ENCODE results near the gene DHX16. TPM values are rescaled to one million over a fixed set of nuclear protein-coding genes. Genes with fewer than 3 reads are reported as not detected.

The DHX16 gene
- polyA plus RNA-seq, 3 donors, result 16.4 to 70.1 (median 19.0) TPM

GRCh38 chr6:30707281-30707850 is 34.6 kb upstream of the DHX16 start:
- Mint-ChIP-seq H3K27me3 (ENCODE audit: low read depth in 3 of 3) (peaks cover 0 to 5% (median 1%) of the 10 kb centered on the region in 3 donors), H3K27ac (peak overlapping the region in 1 of 7 donors; percentile 2), H3K9me3 (no peaks in the 10 kb centered on the region), H3K4me1 (peaks cover 20% of the 10 kb centered on the region), H3K4me3 (no peak overlapping the region), H3K36me3 (peaks cover 64 to 71% of the 10 kb centered on the region in 2 donors)
- Histone ChIP-seq H3K27ac (ENCODE audit: low read depth in 1 of 2, low read length in 2 of 2) (no peak overlapping the region), H4K20me1 (ENCODE audit: insufficient read depth, low read length) (no peaks in the 10 kb centered on the region), H3K36me3 (replicated peaks in 1 of 2; ENCODE audit: control insufficient read depth in 1 of 2, insufficient read depth in 2 of 2, low read length in 2 of 2) (peaks cover 11 to 63% of the 10 kb centered on the region in 2 donors), H3K4me2 (replicated peaks; ENCODE audit: extremely low read depth, low read length, poor library complexity, severe bottlenecking) (no peak overlapping the region), H3K79me2 (ENCODE audit: insufficient read depth, low read length) (peaks cover 4% of the 10 kb centered on the region), H2AFZ (ENCODE audit: insufficient read depth, low read depth, low read length, poor library complexity, severe bottlenecking) (no peak overlapping the region), H3K9ac (ENCODE audit: insufficient read depth, low read length, poor library complexity, severe bottlenecking) (no peak overlapping the region), H3K27me3 (ENCODE audit: control insufficient read depth in 2 of 2, insufficient read depth in 2 of 2, low read length in 2 of 2) (no peaks in the 10 kb centered on the region), H3K4me3 (replicated peaks in 1 of 3; ENCODE audit: low read depth in 2 of 3, low read length in 3 of 3) (no peak overlapping the region), H3K4me1 (ENCODE audit: control insufficient read depth in 1 of 2, insufficient read depth in 2 of 2, low read length in 2 of 2) (peaks cover 13 to 15% of the 10 kb centered on the region in 2 donors), H3K9me3 (replicated peaks in 1 of 2; ENCODE audit: control insufficient read depth in 1 of 2, insufficient read depth in 1 of 2, low read length in 2 of 2) (no peaks in the 10 kb centered on the region)
- no peak for DNase-seq
- WGBS (ENCODE audit: insufficient coverage), result 93% methylated on average over 6 of the region's 6 CpGs
- no peak for TF ChIP-seq CTCF (IDR thresholded peaks at IDR 0.05)
- intact Hi-C loops (cut with micrococcal nuclease), result no loop called here

- Histone ChIP-seq H3K36me3 (replicated peaks in 1 of 2; ENCODE audit: control insufficient read depth in 1 of 2, insufficient read depth in 2 of 2, low read length in 2 of 2) (peaks cover 5 to 48% of the 10 kb centered on the region in 2 donors), H3K79me2 (ENCODE audit: insufficient read depth, low read length) (no peaks in the 10 kb centered on the region), H3K9ac (ENCODE audit: insufficient read depth, low read length, poor library complexity, severe bottlenecking) (no peak overlapping the region), H3K27ac (ENCODE audit: low read depth in 1 of 2, low read length in 2 of 2) (no peak overlapping the region), H3K27me3 (ENCODE audit: control insufficient read depth in 2 of 2, insufficient read depth in 2 of 2, low read length in 2 of 2) (no peaks in the 10 kb centered on the region), H4K20me1 (ENCODE audit: insufficient read depth, low read length) (no peaks in the 10 kb centered on the region), H3K4me3 (replicated peaks in 1 of 3; ENCODE audit: low read depth in 2 of 3, low read length in 3 of 3) (no peak overlapping the region), H2AFZ (ENCODE audit: insufficient read depth, low read depth, low read length, poor library complexity, severe bottlenecking) (no peak overlapping the region), H3K4me2 (replicated peaks; ENCODE audit: extremely low read depth, low read length, poor library complexity, severe bottlenecking) (no peak overlapping the region), H3K4me1 (ENCODE audit: control insufficient read depth in 1 of 2, insufficient read depth in 2 of 2, low read length in 2 of 2) (peaks cover 16 to 17% of the 10 kb centered on the region in 2 donors), H3K9me3 (replicated peaks in 1 of 2; ENCODE audit: control insufficient read depth in 1 of 2, insufficient read depth in 1 of 2, low read length in 2 of 2) (no peaks in the 10 kb centered on the region)
- 100% methylated on average over 4 of the region's 4 CpGs for WGBS (ENCODE audit: insufficient coverage)
- no peaks in the 10 kb centered on the region for H3K9me3 Mint-ChIP-seq
- DNase-seq, result no peak
- H3K27me3 Mint-ChIP-seq (ENCODE audit: low read depth in 3 of 3), result peaks cover 0 to 5% (median 1%) of the 10 kb centered on the region in 3 donors
- H3K4me3 Mint-ChIP-seq, result no peak overlapping the region
- H3K27ac Mint-ChIP-seq, result peak overlapping the region in 1 of 7 donors; percentile 46
- H3K36me3 Mint-ChIP-seq, result peaks cover 48 to 59% of the 10 kb centered on the region in 2 donors
- intact Hi-C loops (cut with micrococcal nuclease), result no loop called here
- H3K4me1 Mint-ChIP-seq, result peaks cover 20% of the 10 kb centered on the region
- no peak for TF ChIP-seq CTCF (IDR thresholded peaks at IDR 0.05)
These were observed 32.8 kb upstream of the DHX16 start for GRCh38 chr6:30705620-30706019.

All from CD14-positive monocyte (primary cell).